ENCODE data around the gene SH2D6.
"Not testable (repeated sequence)": the region's sequence is repeated elsewhere in the genome, so short reads cannot be mapped to it uniquely, and the experiment has no call there.

The SH2D6 gene

DNA sequence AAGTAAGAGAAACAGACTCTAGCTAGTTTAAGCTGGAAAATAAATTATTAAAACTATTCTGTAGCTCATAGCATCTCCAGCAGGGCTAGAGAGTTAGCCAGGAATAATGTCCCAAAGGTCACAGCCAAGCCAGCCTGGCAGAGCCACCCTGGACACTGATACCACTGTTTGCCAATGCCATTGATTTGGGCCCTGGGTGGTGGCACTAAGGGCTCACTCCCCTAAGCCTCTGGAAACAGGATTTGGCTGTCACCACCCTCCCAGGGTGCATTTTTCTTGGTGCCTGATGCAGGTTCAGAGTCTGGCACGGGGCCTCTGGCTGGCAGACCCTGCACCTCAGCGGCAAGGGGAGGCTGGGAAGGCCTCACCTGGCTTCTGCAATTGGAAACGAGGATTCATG lies 7.1 kb downstream of the SH2D6 start:
- no peak for DNase-seq

GRCh38 chr2:85427300-85427835 lies 8.9 kb downstream of the SH2D6 start:
- DNase-seq, result no peak

GRCh38 chr2:85428343-85428881 lies 9.9 kb downstream of the SH2D6 start:
- DNase-seq, result no peak

GRCh38 chr2:85429213-85429923 lies 10.9 kb downstream of the SH2D6 start:
- no peak for DNase-seq

DNA sequence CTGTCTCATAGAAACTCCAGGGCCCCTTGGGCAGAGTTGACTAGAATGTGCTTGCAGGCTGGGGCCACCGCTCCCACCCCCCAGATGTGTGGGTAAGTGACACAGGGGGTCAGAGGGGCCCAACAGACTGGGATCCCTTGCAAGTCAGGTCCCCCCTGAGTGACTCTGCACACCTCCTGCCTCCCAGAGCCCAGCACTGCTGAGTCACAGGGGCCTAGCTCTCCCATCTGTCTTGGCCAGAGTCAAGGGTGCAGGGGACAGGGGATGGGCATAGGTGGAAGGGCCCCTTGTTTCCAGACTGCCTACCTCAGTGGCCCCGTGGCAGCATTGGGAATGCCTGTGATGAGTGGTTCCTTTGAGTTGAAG lies 11.4 kb downstream of the SH2D6 start:
- DNase-seq, result no peak

GRCh38 chr2:85430752-85431569 lies 12.4 kb downstream of the SH2D6 start:
- no peak for DNase-seq

DNA sequence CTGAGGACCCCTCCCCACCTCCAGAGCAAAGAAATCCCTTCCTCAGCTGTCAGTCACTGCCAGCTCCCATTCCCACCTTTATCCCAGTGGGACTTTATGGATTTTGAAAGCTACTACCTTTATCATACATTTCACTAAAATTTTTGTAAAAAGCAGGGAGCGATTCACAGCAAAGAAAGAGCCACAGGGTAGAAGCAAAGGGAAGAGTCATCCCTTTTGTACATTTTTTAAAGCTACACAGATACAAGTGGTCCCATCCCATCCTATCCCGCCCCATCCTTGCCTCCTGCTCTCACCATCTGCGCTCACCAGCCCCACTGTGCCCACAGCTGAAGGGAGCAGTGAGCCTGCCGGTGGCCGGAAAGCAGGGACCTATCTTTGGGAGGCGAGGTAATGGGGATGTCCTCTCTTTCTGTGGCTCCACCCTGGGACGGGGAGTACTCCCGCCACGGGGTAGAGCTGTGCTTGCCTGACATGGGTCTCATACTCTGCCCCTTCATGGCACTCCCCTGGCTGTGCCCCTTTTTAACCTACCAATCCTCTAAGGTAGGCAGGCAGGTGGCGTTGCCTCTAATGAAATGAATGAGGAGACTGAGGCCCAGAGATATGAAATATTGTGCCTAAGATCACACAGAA lies 13.2 kb downstream of the SH2D6 start:
- DNase-seq, result no peak

- no peak for DNase-seq
Measured at GRCh38 chr2:85433511-85434089, 15.1 kb downstream of the SH2D6 start.

DNA sequence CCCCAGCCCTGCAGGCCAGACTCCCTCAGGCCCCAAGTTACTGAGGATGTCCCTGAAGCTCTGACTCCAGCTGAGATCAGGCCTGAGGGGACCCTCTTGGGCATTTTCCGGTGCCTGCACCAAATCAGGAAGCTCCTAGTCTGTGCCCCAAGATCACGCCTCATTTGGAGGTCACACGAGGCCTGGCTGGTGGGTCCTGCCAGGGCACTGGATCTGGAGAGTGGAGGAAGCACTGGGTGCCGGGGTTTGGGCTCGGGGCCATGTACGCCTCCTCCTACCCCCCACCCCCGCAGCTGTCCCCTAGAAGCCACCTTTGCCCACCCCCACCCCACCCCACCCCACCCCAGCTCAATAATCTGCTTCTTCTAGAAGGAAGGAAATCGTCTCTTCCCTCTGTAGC lies 16.2 kb downstream of the SH2D6 start:
- no peak for DNase-seq

DNA sequence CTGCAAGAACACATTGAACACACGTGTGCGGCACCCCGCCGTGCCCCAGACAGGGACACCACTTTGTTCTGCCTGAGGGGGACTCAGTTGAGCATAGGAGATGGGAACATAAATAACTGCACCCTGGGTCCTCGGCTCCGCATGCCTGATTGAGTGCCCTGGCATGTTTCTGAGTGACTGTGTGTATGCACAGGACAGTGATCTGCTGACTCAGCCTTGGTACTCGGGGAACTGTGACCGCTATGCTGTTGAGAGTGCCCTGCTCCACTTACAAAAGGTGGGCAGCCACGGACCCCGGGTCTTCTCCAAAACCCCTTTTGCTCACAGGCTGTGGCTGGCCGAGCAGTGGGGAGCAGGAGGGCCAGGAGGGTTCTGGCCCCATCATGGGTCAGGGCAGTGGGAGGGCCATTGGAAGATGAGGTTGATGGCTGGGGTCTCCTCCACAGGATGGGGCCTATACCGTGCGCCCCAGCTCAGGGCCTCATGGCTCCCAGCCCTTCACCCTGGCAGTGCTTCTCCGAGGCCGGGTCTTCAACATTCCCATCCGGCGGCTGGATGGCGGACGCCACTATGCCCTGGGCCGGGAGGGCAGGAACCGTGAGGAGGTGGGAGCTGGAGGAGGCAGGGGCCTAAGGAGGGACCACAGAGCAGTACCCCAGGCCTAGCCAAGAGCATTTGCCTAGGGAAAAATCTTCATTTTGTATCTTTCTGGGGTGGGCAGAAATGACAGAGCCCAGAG lies 16.9 kb downstream of the SH2D6 start:
- DNase-seq, result no peak

DNA sequence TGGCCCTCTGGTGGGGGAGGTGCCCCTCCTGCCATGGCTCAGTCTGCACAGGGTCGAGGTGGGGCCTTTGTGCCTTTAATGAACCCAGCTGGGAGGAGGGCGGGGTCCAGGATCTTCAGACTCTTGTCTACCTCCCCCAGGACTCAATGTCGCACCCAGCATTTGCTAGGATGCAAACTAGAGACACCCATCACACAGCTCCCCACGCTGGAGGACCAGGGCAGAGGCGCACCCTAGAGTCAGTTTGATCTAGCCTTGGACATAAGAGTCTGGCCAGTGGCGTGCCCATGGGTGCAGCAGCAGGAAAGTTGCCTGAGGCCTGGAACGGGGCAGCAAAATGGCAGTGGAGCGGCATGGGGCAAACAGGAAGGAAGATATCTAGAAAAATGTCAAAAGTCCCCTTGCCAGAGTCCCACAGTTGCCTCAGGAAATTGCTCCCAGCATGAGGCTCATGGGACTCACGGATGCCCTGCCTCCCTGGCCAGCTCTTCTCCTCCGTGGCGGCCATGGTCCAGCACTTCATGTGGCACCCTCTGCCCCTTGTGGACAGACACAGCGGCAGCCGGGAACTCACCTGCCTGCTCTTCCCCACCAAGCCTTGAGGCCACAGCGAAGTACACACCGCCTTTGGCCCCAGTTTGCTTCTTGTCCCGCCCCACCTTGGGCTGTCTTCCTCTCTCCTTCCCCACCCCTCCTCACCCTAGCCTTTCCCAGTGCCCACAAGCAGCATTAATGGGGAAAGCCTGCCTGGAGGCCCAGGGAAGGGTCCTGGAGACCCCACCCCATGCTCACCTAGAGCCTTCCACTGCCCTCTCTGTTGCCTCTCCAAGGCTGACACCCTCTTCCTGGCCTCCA lies 17.7 kb downstream of the SH2D6 start:
- DNase-seq, result no peak

GRCh38 chr2:85436836-85437487 lies 18.4 kb downstream of the SH2D6 start:
- DNase-seq, result peak; percentile 29

DNA sequence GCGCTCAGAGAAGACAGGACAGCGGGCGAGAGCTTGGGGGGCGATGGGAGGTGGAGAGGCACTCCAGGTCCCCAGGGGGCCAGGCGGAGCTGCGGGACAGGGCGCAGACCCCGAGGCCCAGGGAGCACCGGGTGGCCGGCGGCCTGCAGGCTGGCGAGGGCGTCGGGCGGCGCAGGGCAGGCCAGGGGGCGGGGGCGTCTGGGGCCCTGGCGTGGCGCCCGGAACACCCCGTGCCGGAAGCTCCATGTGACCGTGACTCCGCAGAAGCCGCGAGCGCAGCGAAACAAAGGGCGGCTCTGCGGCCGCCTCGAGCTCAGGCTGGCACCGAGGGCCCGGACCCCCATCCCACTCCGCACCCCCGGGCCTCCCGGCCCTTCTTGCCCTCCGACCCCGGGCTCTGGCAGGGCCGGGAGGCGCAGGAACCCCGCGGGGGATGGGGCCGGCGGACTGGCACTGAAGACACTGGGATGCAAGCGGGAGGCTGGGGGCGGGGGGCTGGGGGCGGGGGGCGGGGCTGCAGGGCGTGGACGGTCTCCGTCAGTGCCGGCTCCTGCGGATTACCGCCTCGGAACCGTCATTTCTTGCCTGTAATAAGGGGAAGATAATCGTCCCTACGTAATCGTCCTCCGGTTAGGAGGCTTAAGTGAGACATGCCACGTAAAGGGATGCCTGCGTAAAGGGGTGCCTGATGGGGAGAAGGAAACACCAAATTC lies 19.1 kb downstream of the SH2D6 start:
- DNase-seq, result peak; percentile 79

DNA sequence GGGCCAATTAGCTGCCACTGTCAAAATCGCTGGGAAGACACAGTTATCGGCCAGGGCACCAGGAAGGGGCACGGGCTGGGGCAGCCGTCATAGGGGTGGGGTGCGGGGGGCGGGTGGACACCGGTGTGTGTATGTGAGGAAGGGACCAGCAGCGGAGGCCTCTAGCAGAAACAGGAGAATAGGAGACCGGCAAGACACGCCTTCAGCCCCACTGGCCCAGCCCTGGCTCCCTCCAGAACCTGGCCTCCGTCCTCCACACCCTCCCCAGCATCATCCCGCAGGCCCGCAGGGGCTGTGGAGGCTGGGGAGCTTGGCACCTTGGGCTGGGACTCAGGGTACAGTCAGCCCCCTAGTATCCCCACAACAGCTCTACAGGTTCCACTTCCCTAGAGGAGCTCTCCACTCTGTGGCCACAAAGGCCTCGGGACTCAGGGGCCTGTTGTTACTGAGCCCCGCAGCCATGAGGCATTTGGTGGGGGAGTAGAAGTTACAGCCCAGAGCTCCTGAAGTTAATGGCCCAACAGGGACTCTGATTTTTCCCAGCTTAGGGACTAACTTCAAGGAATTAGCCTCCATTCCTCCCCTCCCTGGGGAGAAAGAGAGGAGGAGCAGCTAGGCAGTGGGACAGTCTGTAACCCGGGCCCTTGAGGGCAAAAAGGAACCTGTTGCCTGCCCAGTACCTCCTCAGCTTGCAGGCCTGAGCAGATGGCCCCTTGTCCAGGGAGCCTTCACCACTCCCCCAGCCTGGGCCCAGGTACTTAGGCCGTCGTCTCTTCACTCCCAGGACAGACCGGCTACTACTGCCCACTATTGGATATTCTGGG lies 19.9 kb downstream of the SH2D6 start:
- no peak for DNase-seq

DNA sequence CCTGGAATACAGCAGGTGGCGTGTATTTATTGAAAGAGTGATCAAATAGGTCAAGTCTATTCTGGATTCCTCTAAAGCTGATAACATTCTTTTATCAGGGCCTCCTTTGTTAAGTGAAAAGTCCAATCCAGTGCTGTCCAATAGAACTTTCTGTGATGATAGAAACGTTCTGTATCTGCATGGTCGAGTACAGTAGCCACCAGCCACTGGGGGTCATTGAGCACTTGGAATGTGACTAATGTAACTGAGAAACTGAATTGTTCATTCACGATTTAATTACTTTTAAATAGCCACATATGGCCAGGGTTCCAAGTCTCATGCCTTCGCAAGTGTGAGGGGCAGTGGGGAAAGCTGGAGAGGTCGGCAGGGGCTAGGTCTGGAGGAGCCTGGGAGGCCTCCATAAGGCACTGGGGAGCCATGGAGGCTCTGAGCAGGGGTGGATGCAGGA lies 20.5 kb downstream of the SH2D6 start:
- no peak for DNase-seq

DNA sequence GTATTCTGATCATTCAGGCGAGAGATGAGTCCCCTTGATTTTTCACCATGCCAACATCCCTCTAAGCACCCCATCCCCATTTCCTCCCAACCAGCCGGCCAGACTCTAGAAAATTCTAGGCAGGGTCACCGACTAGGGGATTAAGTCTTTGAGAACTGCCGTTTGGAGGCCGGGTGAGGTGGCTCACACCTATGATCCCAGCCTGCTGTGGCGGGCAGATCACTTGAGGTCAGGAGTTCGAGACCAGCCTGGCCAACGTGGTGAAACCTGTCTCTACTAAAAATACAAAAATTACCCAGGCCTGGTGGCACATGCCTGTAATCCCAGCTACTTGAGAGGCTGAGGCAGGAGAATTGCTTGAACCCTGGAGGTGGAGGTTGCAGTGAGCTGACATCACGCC lies 21.1 kb downstream of the SH2D6 start:
- DNase-seq, result not testable (repeated sequence)

- DNase-seq, result no peak
Measured at GRCh38 chr2:85439986-85440385, 21.5 kb downstream of the SH2D6 start.

- no peak for DNase-seq
Measured at GRCh38 chr2:85440729-85441128, 22.2 kb downstream of the SH2D6 start.

- no peak for DNase-seq
Measured at GRCh38 chr2:85441864-85442263, 23.4 kb downstream of the SH2D6 start.

Data from activated T-cell treated with anti-CD3 and anti-CD28 coated beads, Interleukin-2, amount 50 U/mL, for 1 hour (primary cell).